Measurements from ENCODE around the gene DMPK.

DNA sequence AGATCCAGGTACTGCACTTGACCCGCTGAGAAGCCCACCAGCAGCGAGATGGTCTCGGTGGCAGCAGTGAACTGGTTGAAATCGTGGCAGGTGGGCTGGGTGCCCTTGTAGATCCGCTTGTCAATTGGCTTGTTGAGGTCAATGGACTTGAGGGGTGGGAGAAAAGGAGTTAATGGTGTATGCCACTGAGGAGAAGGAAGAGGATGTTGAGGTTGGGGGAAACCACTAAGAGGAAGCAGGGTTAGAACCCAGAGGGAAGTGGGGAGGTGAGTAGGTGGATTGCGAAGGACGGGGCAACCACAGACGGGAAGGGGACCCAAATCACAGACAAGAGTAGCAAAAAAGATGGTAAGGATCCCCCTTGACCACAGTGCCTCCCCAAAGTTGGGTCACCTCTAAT lies 8.7 kb upstream of the DMPK start:
- TF ChIP-seq, protein P1, sequence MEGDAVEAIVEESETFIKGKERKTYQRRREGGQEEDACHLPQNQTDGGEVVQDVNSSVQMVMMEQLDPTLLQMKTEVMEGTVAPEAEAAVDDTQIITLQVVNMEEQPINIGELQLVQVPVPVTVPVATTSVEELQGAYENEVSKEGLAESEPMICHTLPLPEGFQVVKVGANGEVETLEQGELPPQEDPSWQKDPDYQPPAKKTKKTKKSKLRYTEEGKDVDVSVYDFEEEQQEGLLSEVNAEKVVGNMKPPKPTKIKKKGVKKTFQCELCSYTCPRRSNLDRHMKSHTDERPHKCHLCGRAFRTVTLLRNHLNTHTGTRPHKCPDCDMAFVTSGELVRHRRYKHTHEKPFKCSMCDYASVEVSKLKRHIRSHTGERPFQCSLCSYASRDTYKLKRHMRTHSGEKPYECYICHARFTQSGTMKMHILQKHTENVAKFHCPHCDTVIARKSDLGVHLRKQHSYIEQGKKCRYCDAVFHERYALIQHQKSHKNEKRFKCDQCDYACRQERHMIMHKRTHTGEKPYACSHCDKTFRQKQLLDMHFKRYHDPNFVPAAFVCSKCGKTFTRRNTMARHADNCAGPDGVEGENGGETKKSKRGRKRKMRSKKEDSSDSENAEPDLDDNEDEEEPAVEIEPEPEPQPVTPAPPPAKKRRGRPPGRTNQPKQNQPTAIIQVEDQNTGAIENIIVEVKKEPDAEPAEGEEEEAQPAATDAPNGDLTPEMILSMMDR (IDR thresholded peaks at IDR 0.05), result no peak
- no peak for TF ChIP-seq POLR2A (IDR thresholded peaks at IDR 0.05)
- no peak for TF ChIP-seq POLR2AphosphoS5 (IDR thresholded peaks at IDR 0.05)
